HG02970 (cell line): ENCODE results near the gene TREX2.
"Not testable (repeated sequence)": the region's sequence is repeated elsewhere in the genome, so short reads cannot be mapped to it uniquely, and the experiment has no call there.

ENCODE experiments used
- ATAC-seq: cut with Tn5 transposase; IDR thresholded peaks from one replicate; pipeline ENCODE4 v1.9.1; 2021; ENCODE audit warnings: mild to moderate bottlenecking, moderate library complexity, moderate number of reproducible peaks; ENCODE audit not compliant: unreplicated experiment, low FRiP score

The TREX2 gene

GRCh38 chrX:153410888-153411254 is 35.0 kb downstream of the TREX2 start:
- ATAC-seq, result no peak

GRCh38 chrX:153410373-153410772 is 35.5 kb downstream of the TREX2 start:
- no peak for ATAC-seq

GRCh38 chrX:153409414-153410101 is 36.3 kb downstream of the TREX2 start:
- no peak for ATAC-seq

- no peak for ATAC-seq
These were observed 36.9 kb downstream of the TREX2 start for GRCh38 chrX:153408871-153409351.

- no peak for ATAC-seq
These were observed 37.6 kb downstream of the TREX2 start for GRCh38 chrX:153408221-153408721.

GRCh38 chrX:153407736-153408135 is 38.1 kb downstream of the TREX2 start:
- ATAC-seq, result no peak

- no peak for ATAC-seq
These were observed 39.0 kb downstream of the TREX2 start for GRCh38 chrX:153406903-153407302.

- ATAC-seq, result no peak
These were observed 39.8 kb downstream of the TREX2 start for GRCh38 chrX:153406011-153406410.

GRCh38 chrX:153405426-153405825 is 40.4 kb downstream of the TREX2 start:
- no peak for ATAC-seq

- not testable (repeated sequence) for ATAC-seq
These were observed 41.5 kb downstream of the TREX2 start for GRCh38 chrX:153404333-153404732.

GRCh38 chrX:153401133-153401764 is 44.6 kb downstream of the TREX2 start, which contains the start of gene PNMA6E:
TSS of gene PNMA6E (minus strand) at chrX:153401350. CDS start at chrX:153398849, 2,501 bp downstream.
- ATAC-seq, result no peak

GRCh38 chrX:153400146-153401132 is 45.4 kb downstream of the TREX2 start:
- no peak for ATAC-seq

- ATAC-seq, result no peak
These were observed 47.4 kb downstream of the TREX2 start for GRCh38 chrX:153398275-153398960.

- no peak for ATAC-seq
These were observed 48.4 kb downstream of the TREX2 start for GRCh38 chrX:153397256-153397960.

GRCh38 chrX:153396320-153397195 is 49.3 kb downstream of the TREX2 start:
- ATAC-seq, result no peak

- no peak for ATAC-seq
These were observed 50.1 kb downstream of the TREX2 start for GRCh38 chrX:153395613-153396319.

GRCh38 chrX:153394612-153395011 is 51.2 kb downstream of the TREX2 start:
- no peak for ATAC-seq
